ENCODE data around the gene CD180. TPM values are rescaled to one million over a fixed set of nuclear protein-coding genes. Genes with fewer than 3 reads are reported as not detected.

CD180 gene
- polyA plus RNA-seq (2012; ENCODE audit: insufficient read length, low read depth), result not detected

DNA sequence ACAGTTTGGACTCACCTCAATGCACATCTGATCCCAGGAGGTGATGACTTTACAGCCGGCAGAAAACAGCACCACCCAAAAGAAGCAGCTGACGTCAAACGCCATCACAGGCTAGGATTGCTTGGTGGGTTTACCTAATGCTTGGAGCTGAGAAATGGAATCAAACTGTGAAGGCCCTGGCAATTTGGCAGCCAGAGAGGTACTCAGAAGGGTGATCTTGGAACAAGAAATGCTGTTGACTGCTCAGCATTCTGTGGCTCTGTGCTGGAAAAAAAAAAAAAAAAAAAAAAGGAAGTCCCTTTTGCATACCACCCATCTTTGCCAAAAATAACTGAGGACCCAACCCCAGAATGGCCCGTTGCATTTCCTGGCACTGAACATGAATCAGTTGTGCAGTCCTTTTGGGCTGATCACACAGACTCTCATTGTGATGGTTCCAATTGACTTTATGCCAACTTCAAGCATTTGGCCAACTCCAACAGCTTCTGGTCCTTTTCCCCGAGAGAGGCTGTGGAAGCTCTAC is at the start of gene CD180:
Gene CD180 (minus strand): TSS at position 263 of the 523 bp plus-strand sequence. CDS start 158 bp downstream, at position 105.
- TF ChIP-seq POLR2AphosphoS5 (IDR thresholded peaks at IDR 0.05; ENCODE audit: low read depth, low read length), result no peak
- no peak for TF ChIP-seq SIN3A (IDR thresholded peaks at IDR 0.05; ENCODE audit: borderline replicate concordance, insufficient read depth, low read length)
- TF ChIP-seq TAF1 (IDR thresholded peaks at IDR 0.05; ENCODE audit: borderline replicate concordance, insufficient read depth, low read length), result no peak
- TF ChIP-seq FOXP2 (optimal IDR thresholded peaks at IDR 0.05; ENCODE audit: borderline replicate concordance, extremely low read depth, extremely low read length, insufficient read depth), result no peak
- TF ChIP-seq, protein P1, sequence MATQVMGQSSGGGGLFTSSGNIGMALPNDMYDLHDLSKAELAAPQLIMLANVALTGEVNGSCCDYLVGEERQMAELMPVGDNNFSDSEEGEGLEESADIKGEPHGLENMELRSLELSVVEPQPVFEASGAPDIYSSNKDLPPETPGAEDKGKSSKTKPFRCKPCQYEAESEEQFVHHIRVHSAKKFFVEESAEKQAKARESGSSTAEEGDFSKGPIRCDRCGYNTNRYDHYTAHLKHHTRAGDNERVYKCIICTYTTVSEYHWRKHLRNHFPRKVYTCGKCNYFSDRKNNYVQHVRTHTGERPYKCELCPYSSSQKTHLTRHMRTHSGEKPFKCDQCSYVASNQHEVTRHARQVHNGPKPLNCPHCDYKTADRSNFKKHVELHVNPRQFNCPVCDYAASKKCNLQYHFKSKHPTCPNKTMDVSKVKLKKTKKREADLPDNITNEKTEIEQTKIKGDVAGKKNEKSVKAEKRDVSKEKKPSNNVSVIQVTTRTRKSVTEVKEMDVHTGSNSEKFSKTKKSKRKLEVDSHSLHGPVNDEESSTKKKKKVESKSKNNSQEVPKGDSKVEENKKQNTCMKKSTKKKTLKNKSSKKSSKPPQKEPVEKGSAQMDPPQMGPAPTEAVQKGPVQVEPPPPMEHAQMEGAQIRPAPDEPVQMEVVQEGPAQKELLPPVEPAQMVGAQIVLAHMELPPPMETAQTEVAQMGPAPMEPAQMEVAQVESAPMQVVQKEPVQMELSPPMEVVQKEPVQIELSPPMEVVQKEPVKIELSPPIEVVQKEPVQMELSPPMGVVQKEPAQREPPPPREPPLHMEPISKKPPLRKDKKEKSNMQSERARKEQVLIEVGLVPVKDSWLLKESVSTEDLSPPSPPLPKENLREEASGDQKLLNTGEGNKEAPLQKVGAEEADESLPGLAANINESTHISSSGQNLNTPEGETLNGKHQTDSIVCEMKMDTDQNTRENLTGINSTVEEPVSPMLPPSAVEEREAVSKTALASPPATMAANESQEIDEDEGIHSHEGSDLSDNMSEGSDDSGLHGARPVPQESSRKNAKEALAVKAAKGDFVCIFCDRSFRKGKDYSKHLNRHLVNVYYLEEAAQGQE (IDR thresholded peaks at IDR 0.05; ENCODE audit: insufficient read depth in 1 of 2, low read depth in 2 of 2, low read length in 2 of 2), result no peak

GRCh38 chr5:67246108-67246507 is 49.5 kb upstream of the CD180 start:
- TF ChIP-seq FOXP2 (optimal IDR thresholded peaks at IDR 0.05; ENCODE audit: borderline replicate concordance, extremely low read depth, extremely low read length, insufficient read depth) (no peak), SIN3A (IDR thresholded peaks at IDR 0.05; ENCODE audit: borderline replicate concordance, insufficient read depth, low read length) (no peak), TAF1 (IDR thresholded peaks at IDR 0.05; ENCODE audit: borderline replicate concordance, insufficient read depth, low read length) (no peak), POLR2AphosphoS5 (IDR thresholded peaks at IDR 0.05; ENCODE audit: low read depth, low read length) (no peak)
- TF ChIP-seq, protein P1 (IDR thresholded peaks at IDR 0.05; ENCODE audit: insufficient read depth in 1 of 2, low read depth in 2 of 2, low read length in 2 of 2), result no peak

GRCh38 chr5:67245259-67245846 is 48.8 kb upstream of the CD180 start:
- no peak for TF ChIP-seq SIN3A (IDR thresholded peaks at IDR 0.05; ENCODE audit: borderline replicate concordance, insufficient read depth, low read length)
- no peak for TF ChIP-seq FOXP2 (optimal IDR thresholded peaks at IDR 0.05; ENCODE audit: borderline replicate concordance, extremely low read depth, extremely low read length, insufficient read depth)
- TF ChIP-seq POLR2AphosphoS5 (IDR thresholded peaks at IDR 0.05; ENCODE audit: low read depth, low read length), result no peak

GRCh38 chr5:67244345-67244793 is 47.8 kb upstream of the CD180 start:
- TF ChIP-seq, protein P1 (IDR thresholded peaks at IDR 0.05; ENCODE audit: insufficient read depth in 1 of 2, low read depth in 2 of 2, low read length in 2 of 2), result no peak
- TF ChIP-seq POLR2AphosphoS5 (IDR thresholded peaks at IDR 0.05; ENCODE audit: low read depth, low read length), result no peak
- TF ChIP-seq TAF1 (IDR thresholded peaks at IDR 0.05; ENCODE audit: borderline replicate concordance, insufficient read depth, low read length), result no peak
- TF ChIP-seq SIN3A (IDR thresholded peaks at IDR 0.05; ENCODE audit: borderline replicate concordance, insufficient read depth, low read length), result no peak
- no peak for TF ChIP-seq FOXP2 (optimal IDR thresholded peaks at IDR 0.05; ENCODE audit: borderline replicate concordance, extremely low read depth, extremely low read length, insufficient read depth)

GRCh38 chr5:67243944-67244343 is 47.3 kb upstream of the CD180 start:
- TF ChIP-seq, protein P1 (IDR thresholded peaks at IDR 0.05; ENCODE audit: insufficient read depth in 1 of 2, low read depth in 2 of 2, low read length in 2 of 2), result no peak
- TF ChIP-seq POLR2AphosphoS5 (IDR thresholded peaks at IDR 0.05; ENCODE audit: low read depth, low read length) (no peak), SIN3A (IDR thresholded peaks at IDR 0.05; ENCODE audit: borderline replicate concordance, insufficient read depth, low read length) (no peak), FOXP2 (optimal IDR thresholded peaks at IDR 0.05; ENCODE audit: borderline replicate concordance, extremely low read depth, extremely low read length, insufficient read depth) (no peak), TAF1 (IDR thresholded peaks at IDR 0.05; ENCODE audit: borderline replicate concordance, insufficient read depth, low read length) (no peak)
